ENCODE results near the gene BABAM2.
"Not testable (repeated sequence)": the region's sequence is repeated elsewhere in the genome, so short reads cannot be mapped to it uniquely, and the experiment has no call there.

The BABAM2 gene

DNA sequence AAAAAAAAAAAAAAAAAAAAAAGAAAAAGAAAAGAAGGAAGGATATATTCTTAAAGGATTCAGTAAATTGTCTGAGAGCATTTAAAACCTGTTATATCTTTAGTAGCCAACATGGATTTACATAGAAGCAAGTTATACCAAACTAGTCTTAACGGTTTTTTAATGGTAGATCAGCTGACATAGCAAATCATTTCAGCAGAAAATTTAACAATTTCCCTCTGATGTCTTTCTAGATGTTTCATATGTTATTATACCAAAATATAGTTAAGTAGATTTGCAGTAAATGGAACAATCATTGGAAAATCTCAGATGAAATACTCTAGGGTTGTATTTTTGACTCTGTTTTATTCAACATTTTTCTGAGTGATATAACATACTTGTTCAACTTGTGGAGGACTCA lies 72.9 kb downstream of the BABAM2 start:
- H3K36me3 Mint-ChIP-seq, result peaks cover 11% of the 10 kb centered on the region
- H3K4me1 Mint-ChIP-seq, result peaks cover 74% of the 10 kb centered on the region
- peaks cover 7% of the 10 kb centered on the region for H3K9me3 Mint-ChIP-seq
- no peak overlapping the region for H3K27ac Mint-ChIP-seq
- H3K27me3 Mint-ChIP-seq, result no peaks in the 10 kb centered on the region
- no peak overlapping the region for H3K4me3 Mint-ChIP-seq

GRCh38 chr2:27964067-27964466 lies 73.5 kb downstream of the BABAM2 start:
- no peak overlapping the region for H3K4me3 Mint-ChIP-seq
- H3K4me1 Mint-ChIP-seq, result peaks cover 73% of the 10 kb centered on the region
- H3K9me3 Mint-ChIP-seq, result peaks cover 7% of the 10 kb centered on the region
- no peaks in the 10 kb centered on the region for H3K27me3 Mint-ChIP-seq
- peaks cover 16% of the 10 kb centered on the region for H3K36me3 Mint-ChIP-seq
- H3K27ac Mint-ChIP-seq, result no peak overlapping the region

DNA sequence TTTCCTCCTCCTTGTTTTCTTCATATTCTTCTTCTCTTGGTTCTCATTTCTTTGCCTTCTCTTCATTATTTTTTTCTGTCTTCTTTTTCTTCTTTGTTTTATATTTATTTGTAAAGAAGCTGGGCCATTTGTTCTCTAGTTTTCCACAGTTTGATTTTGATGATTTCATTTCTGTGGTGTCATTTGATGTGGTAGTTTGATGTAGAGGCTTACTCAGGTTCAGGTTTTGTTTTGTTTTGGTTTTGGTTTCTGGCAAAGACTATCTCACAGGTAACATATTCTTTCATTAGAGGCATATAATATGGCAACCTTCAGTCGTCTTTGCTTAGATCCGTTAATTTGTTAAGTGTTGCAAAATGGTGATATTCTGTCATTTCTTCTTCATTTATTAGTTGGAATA lies 75.3 kb downstream of the BABAM2 start:
- Mint-ChIP-seq H3K4me1 (peaks cover 66% of the 10 kb centered on the region), H3K27me3 (no peaks in the 10 kb centered on the region), H3K36me3 (peaks cover 21% of the 10 kb centered on the region), H3K4me3 (peak overlapping the region; percentile 51), H3K9me3 (peaks cover 7% of the 10 kb centered on the region), H3K27ac (peak overlapping the region; percentile 93)

DNA sequence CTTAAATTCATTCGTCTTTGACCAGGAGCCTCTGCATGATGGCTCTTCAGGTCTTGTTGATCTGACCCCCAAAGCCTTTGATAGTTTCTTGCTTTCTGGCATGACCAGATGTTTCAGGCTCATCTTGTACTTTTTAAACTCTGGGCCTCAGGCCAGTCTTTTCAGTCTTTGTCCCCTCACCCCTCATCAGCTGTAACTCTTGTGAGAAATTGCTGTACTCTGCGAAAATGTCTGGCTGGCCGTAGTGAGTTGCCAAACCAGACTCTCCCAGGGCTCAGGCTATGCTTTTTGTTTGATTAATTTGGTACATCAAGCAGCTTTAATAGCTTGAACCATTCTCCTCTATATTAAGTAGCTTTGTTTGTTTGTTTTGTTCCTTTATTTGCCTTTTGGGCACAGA lies 75.9 kb downstream of the BABAM2 start:
- H3K27ac Mint-ChIP-seq, result no peak overlapping the region
- peaks cover 21% of the 10 kb centered on the region for H3K36me3 Mint-ChIP-seq
- H3K4me1 Mint-ChIP-seq, result peaks cover 66% of the 10 kb centered on the region
- H3K9me3 Mint-ChIP-seq, result peaks cover 7% of the 10 kb centered on the region
- no peaks in the 10 kb centered on the region for H3K27me3 Mint-ChIP-seq
- peak overlapping the region; percentile 35 for H3K4me3 Mint-ChIP-seq

DNA sequence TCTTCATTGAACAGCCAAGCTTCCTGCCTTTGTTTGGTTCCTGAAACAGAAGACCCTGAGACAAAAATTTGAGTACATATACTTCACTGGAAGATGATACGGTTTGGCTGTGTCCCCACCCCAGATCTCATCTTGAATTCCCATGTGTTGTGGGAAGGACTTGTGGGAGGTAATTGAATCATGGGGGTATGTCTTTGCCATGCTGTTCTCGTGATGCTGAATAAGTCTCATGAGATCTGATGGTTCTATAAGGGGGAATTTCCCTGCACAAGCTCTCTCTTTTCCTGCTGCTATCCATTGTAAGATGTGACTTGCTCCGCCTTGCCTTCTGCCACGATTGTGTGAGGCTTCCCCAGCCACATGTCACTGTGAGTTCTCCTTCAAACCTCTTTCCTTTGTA lies 76.5 kb downstream of the BABAM2 start:
- Mint-ChIP-seq H3K9me3 (peaks cover 7% of the 10 kb centered on the region), H3K4me3 (peak overlapping the region; percentile 9), H3K27me3 (no peaks in the 10 kb centered on the region), H3K36me3 (peaks cover 21% of the 10 kb centered on the region), H3K4me1 (peaks cover 63% of the 10 kb centered on the region), H3K27ac (no peak overlapping the region)

DNA sequence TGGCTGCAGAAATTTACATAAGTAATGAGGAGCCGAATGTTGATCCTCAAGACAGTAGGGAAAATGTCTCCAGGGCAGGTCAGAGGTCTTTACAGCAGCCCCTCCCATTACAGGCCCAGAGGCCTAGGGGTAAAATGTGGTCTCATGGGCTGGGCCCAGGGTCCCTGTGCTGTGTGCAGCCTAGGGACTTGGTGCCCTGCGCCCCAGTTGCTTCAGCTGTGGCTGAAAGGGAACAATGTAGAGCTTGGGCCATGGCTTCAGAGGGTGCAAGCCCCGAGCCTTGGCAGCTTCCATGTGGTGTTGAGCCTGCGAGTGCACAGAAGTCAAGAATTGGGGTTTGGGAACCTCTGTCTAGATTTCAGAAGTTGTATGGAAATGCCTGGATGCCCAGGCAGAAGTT lies 77.5 kb downstream of the BABAM2 start:
- H3K36me3 Mint-ChIP-seq, result peaks cover 20% of the 10 kb centered on the region
- peaks cover 61% of the 10 kb centered on the region for H3K4me1 Mint-ChIP-seq
- not testable (repeated sequence) for H3K9me3 Mint-ChIP-seq, H3K27me3 Mint-ChIP-seq, H3K27ac Mint-ChIP-seq, H3K4me3 Mint-ChIP-seq

DNA sequence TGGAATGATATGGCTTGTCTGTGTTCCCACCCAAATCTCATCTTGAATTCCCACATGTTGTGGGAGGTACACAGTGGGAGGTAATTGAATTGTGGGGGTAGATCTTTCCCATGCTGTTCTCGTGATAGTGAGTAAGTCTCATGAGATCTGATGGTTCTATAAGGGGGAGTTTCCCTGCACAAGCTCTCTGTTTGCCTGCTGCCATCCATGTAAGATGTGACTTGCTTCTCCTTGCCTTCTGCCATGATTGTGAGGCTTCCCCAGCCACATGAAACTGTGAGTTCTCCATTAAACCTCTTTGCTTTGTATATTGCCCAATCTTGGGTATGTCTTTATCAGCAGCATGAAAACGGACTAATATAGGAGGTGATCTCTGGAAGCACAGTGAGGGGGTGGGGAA lies 78.4 kb downstream of the BABAM2 start:
- peaks cover 21% of the 10 kb centered on the region for H3K36me3 Mint-ChIP-seq
- not testable (repeated sequence) for H3K27me3 Mint-ChIP-seq, H3K27ac Mint-ChIP-seq, H3K4me3 Mint-ChIP-seq, H3K9me3 Mint-ChIP-seq
- peaks cover 57% of the 10 kb centered on the region for H3K4me1 Mint-ChIP-seq

GRCh38 chr2:27972311-27972710 lies 81.8 kb downstream of the BABAM2 start:
- H3K4me1 Mint-ChIP-seq, result peaks cover 29% of the 10 kb centered on the region
- H3K27ac Mint-ChIP-seq, result no peak overlapping the region
- no peaks in the 10 kb centered on the region for H3K27me3 Mint-ChIP-seq
- no peak overlapping the region for H3K4me3 Mint-ChIP-seq
- peaks cover 18% of the 10 kb centered on the region for H3K36me3 Mint-ChIP-seq
- H3K9me3 Mint-ChIP-seq, result peaks cover 6% of the 10 kb centered on the region

DNA sequence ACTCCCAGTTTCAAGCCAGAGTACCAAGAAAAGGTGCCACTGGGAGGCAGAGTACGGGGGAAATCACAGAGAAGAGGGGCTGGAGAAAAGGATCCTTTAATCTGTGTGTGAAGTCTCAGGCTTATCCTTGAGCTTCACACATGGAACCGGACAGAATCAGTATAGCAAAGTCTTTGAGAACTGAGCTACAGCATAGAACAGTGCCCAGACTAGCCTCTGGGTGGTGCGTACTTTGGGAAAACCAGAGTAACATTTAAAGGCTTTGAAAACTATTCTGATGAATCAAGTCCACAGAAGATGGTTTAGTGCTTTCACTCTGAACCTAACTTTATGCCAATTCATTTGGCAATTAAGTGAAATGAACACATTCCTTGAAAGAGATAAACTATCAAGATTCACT lies 83.1 kb downstream of the BABAM2 start:
- Mint-ChIP-seq H3K4me3 (no peak overlapping the region), H3K4me1 (peaks cover 35% of the 10 kb centered on the region), H3K27me3 (no peaks in the 10 kb centered on the region), H3K36me3 (peaks cover 13% of the 10 kb centered on the region), H3K9me3 (no peaks in the 10 kb centered on the region), H3K27ac (no peak overlapping the region)

- H3K4me3 Mint-ChIP-seq, result no peak overlapping the region
- no peak overlapping the region for H3K27ac Mint-ChIP-seq
- H3K4me1 Mint-ChIP-seq, result peaks cover 25% of the 10 kb centered on the region
- H3K36me3 Mint-ChIP-seq, result peaks cover 3% of the 10 kb centered on the region
- H3K27me3 Mint-ChIP-seq, result no peaks in the 10 kb centered on the region
- H3K9me3 Mint-ChIP-seq, result no peaks in the 10 kb centered on the region
Observed at GRCh38 chr2:27976308-27976707, 85.8 kb downstream of the BABAM2 start.

DNA sequence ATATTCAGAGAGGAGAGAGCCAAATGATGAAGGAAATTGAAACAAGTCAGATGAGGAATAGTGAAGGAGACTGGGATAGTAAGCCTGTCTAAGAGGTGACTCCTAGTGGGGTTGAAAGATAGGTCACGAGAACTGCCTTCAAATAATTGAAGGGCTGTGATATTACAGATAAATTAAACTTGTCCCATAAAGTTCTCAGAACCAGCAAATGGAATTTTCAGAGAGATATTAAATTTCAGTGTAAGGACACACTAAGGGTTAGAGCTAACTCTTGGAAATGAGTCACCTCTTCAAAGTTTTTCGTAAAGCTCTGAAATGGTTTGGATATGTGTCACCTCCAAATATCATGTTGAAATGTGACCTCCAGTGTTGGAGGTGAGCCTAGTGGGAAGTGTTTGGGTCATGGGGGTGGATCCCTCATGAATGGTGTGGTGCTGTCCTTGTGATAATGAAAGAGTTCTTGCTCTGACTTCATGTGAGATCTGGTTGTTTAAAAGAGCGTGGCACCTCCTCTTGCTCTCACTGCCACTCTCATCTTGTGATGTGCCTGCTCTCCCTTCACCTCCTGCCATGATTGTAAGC lies 87.3 kb downstream of the BABAM2 start:
- Mint-ChIP-seq H3K9me3 (no peaks in the 10 kb centered on the region), H3K27me3 (no peaks in the 10 kb centered on the region), H3K4me1 (peaks cover 24% of the 10 kb centered on the region), H3K36me3 (peaks cover 3% of the 10 kb centered on the region), H3K4me3 (no peak overlapping the region), H3K27ac (no peak overlapping the region)

DNA sequence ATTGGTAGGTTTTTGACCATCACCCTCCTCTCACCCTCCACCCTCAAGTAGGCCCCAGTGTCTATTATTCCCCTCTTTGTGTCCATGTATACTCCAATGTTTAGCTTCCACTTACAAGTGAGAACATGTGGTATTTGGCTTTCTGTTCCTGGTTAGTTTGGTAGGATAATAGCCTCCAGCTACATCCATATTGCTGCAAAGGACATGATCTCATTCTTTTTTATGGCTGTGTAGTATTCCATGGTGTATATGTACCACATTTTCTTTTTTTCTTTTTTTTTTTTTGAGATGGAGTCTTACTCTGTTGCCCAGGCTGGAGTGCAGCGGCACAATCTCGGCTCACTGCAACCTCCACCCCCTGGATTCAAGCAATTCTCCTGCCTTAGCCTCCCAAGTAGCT lies 88.2 kb downstream of the BABAM2 start:
- H3K36me3 Mint-ChIP-seq, H3K27me3 Mint-ChIP-seq, H3K27ac Mint-ChIP-seq, H3K4me3 Mint-ChIP-seq, H3K9me3 Mint-ChIP-seq: not testable (repeated sequence)
- peaks cover 24% of the 10 kb centered on the region for H3K4me1 Mint-ChIP-seq

- H3K27ac Mint-ChIP-seq, result no peak overlapping the region
- no peaks in the 10 kb centered on the region for H3K9me3 Mint-ChIP-seq
- peaks cover 24% of the 10 kb centered on the region for H3K4me1 Mint-ChIP-seq
- H3K4me3 Mint-ChIP-seq, result no peak overlapping the region
- H3K36me3 Mint-ChIP-seq, result peaks cover 1% of the 10 kb centered on the region
- H3K27me3 Mint-ChIP-seq, result no peaks in the 10 kb centered on the region
Observed at GRCh38 chr2:27980242-27980641, 89.7 kb downstream of the BABAM2 start.

DNA sequence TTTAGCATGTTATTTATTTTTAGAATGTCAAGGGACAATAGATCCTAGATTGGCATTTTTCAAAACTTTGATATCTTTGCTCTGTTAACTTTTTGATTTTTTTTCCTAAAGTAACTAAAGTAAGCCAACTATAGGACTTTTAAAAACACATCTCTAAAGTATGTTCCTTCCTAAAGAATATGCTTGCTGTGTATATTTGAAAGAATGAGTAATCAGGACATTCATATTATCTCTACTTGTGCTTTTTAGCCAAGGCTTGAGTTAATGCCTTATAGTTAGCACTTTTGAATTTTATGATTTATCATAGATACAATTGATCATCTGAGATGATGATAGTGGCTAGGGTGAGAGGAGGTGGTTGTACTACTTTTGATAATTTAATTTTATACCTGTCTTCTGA lies 93.6 kb downstream of the BABAM2 start:
- H3K36me3 Mint-ChIP-seq, result no peaks in the 10 kb centered on the region
- H3K9me3 Mint-ChIP-seq, result no peaks in the 10 kb centered on the region
- H3K27me3 Mint-ChIP-seq, result no peaks in the 10 kb centered on the region
- H3K4me1 Mint-ChIP-seq, result peaks cover 47% of the 10 kb centered on the region
- no peak overlapping the region for H3K4me3 Mint-ChIP-seq
- no peak overlapping the region for H3K27ac Mint-ChIP-seq

DNA sequence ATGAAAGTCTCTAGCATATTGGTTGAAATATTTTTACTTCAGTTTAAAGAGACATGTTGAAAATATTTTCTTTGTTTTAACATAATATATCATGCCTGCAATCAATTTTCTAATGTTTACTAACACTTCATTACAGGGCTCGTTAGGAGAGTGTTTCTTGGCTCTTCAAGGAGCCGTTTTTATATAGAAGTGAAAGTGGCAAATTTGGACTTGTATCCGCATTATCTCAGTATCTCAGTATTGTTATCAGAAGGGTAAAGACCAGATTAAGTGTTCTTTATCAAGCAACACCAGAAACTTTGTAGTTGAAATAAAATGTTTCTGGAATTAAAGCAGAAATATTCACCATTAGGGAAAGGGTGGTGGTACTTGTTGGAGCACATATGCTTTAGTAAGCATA lies 97.8 kb downstream of the BABAM2 start:
- H3K9me3 Mint-ChIP-seq, result peaks cover 7% of the 10 kb centered on the region
- H3K4me3 Mint-ChIP-seq, result peak overlapping the region; percentile 58
- no peaks in the 10 kb centered on the region for H3K27me3 Mint-ChIP-seq
- H3K27ac Mint-ChIP-seq, result peak overlapping the region; percentile 60
- peaks cover 57% of the 10 kb centered on the region for H3K4me1 Mint-ChIP-seq
- peaks cover 17% of the 10 kb centered on the region for H3K36me3 Mint-ChIP-seq

- peaks cover 57% of the 10 kb centered on the region for H3K4me1 Mint-ChIP-seq
- H3K9me3 Mint-ChIP-seq, result peaks cover 7% of the 10 kb centered on the region
- H3K27me3 Mint-ChIP-seq, result no peaks in the 10 kb centered on the region
- peak overlapping the region; percentile 58 for H3K4me3 Mint-ChIP-seq
- peaks cover 17% of the 10 kb centered on the region for H3K36me3 Mint-ChIP-seq
- H3K27ac Mint-ChIP-seq, result peak overlapping the region; percentile 18
Observed at GRCh38 chr2:27988718-27989117, 98.2 kb downstream of the BABAM2 start.

GRCh38 chr2:27989149-27989548 lies 98.6 kb downstream of the BABAM2 start:
- no peaks in the 10 kb centered on the region for H3K27me3 Mint-ChIP-seq
- H3K9me3 Mint-ChIP-seq, result peaks cover 7% of the 10 kb centered on the region
- H3K36me3 Mint-ChIP-seq, result peaks cover 17% of the 10 kb centered on the region
- peaks cover 57% of the 10 kb centered on the region for H3K4me1 Mint-ChIP-seq
- H3K4me3 Mint-ChIP-seq, result peak overlapping the region; percentile 20
- H3K27ac Mint-ChIP-seq, result peak overlapping the region; percentile 27

All from activated naive CD4-positive, alpha-beta T cell treated with anti-CD3 and anti-CD28 coated beads, Interleukin-2, amount 50 U/mL, for 24 hours (primary cell).